Ovary (tissue), 9 donors: ENCODE measurements around the gene TBC1D14. TPM values are rescaled to one million over a fixed set of nuclear protein-coding genes. Genes with fewer than 3 reads are reported as not detected.

ENCODE experiments used
- DNase-seq, 5 donors: peaks; one replicate each; pipeline ENCODE4 v3.0.0-alpha.2; 2019 to 2020
- H3K27ac ChIP-seq, 2 donors: fragments of 200-600 bp; one replicate each; pipeline versions ENCODE4 v1.5.1 to v1.8.0; 2019 to 2022
- H3K27me3 ChIP-seq: fragments of 200-600 bp; one replicate; pipeline ENCODE4 v1.8.0; 2022
- H3K36me3 ChIP-seq: fragments of 200-600 bp; sonication (generic); one replicate; pipeline ENCODE4 v1.5.1; 2019
- H3K4me1 ChIP-seq: one replicate; pipeline ENCODE4 v1.8.1; 2013; ENCODE audit warnings: mild to moderate bottlenecking, moderate library complexity; ENCODE audit not compliant: insufficient read depth
- H3K4me3 ChIP-seq: fragments of 200-600 bp; sonication (generic); one replicate; pipeline ENCODE4 v1.5.1; 2017
- H3K9me3 ChIP-seq, 2 donors: fragments of 200-600 bp in 1 of 2; sonication (generic) in 1 of 2; one replicate each; pipeline versions ENCODE4 v1.5.1 to v1.8.1; 2013 to 2019; ENCODE audit warnings: mild to moderate bottlenecking in 1 of 2, moderate library complexity in 1 of 2
- EP300 ChIP-seq: sonication (generic); formaldehyde crosslinking; IDR thresholded peaks from one replicate; pipeline ENCODE4 v1.6.1; 2017; ENCODE audit warnings: antibody characterized with exemption
- POLR2A ChIP-seq: fragments of 450-650 bp; IDR thresholded peaks from one replicate; pipeline ENCODE4 v1.6.1; 2017; ENCODE audit warnings: antibody characterized with exemption, mild to moderate bottlenecking, moderate library complexity
- WGBS, 3 donors: extraction: QIAGEN DNeasy Blood & Tissue Kit in 1 of 3; methylation state at CpG; one replicate each; pipeline versions ENCODE4 v1.1.5 to v1.1.7; 2013 to 2017; 5-methylcytosine and 5-hydroxymethylcytosine counted together
- intact Hi-C, 4 donors: fragments of 100-400 bp; cut with DNase I; formaldehyde crosslinking; loops; one replicate each; pipeline versions ENCODE4 v1.11.0 to v1.15.1; 2022 to 2023
- polyA plus RNA-seq, 2 donors: library from polyadenylated mRNA; stranded (reverse); fragments of 200-250 nt in 1 of 2; fragments of 350-450 nt in 1 of 2; fragmentation: Illumina TruSeq in 1 of 2; extraction: RNeasy Lipid Tissue Mini Kit (QIAGEN cat#74804) in 1 of 2; gene quantifications; one replicate each; pipeline ENCODE4 v1.2.3, GENCODE V29; 2013 to 2014
- total RNA-seq, 7 donors: library from RNA; depleted of rRNA in 2 of 7; stranded (reverse); fragments of >200 nt in 2 of 7; fragmentation: NEBNext Ultra II Directional in 3 of 7; extraction: Animal tissue kit (Norgen Biotek cat#: 25700) in 3 of 7; gene quantifications; one replicate each; pipeline versions ENCODE4 v1.1.0 to v1.2.4, GENCODE V29; 2016 to 2023
- TF ChIP-seq, protein P1 (sequence below), 3 donors: fragments of 450-650 bp in 2 of 3; fragments of 200-600 bp in 1 of 3; IDR thresholded peaks; one replicate each; pipeline versions ENCODE4 v1.5.1 to v1.8.0; 2016 to 2022; ENCODE audit warnings: antibody characterized with exemption in 3 of 3, mild to moderate bottlenecking in 1 of 3
- donor health status: DM: no; HTN: no; CAD: no; lungs with moderate emphysema.
- donor health status: DM: no; HTN: no; CAD: no.
- donor health status: Bipolar disorder and iron deficiency.
- donor health status: DM: yes; HTN: yes; CAD: no.
- donor health status: DM: no; HTN: no; CAD: no.
- donor health status: DM: yes; HTN: yes; CAD: no.

The TBC1D14 gene
- total and polyA plus RNA-seq, 9 donors, result 19.9 to 40.0 (median 34.4) TPM

DNA sequence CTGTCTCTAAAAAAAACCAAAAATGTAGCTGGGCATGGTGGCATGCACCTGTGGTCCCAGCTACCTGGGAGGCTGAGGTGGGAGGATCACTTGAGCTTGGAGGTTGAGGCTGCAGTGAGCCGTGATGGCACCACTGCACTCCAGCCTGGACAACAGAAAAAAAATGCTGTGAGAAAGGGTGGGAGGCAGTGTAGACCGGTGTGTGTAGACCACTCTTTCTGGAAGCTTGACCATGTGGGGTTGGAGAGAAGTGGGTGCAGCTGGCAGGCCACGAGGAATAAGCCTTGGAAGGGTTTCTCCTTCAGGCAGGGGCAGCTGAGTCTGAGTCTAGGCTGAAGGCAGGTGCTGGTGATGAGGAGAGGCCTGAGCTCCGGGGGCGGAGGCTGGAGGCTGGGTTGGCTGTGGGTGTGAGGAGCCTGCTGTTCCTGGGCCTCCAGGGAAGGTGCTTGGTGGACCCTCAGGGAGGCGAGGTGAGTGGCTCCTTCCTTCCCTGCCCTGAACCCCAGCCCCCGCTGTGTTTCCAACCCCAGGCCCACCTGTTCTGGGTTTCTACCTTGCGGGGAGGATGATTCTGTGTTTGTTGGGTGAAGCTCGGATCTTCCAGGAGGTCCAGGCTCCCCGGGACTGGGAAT lies 9.3 kb upstream of the TBC1D14 start:
- no peaks in the 10 kb centered on the region for H3K36me3 ChIP-seq
- TF ChIP-seq EP300, result no peak
- TF ChIP-seq, protein P1, sequence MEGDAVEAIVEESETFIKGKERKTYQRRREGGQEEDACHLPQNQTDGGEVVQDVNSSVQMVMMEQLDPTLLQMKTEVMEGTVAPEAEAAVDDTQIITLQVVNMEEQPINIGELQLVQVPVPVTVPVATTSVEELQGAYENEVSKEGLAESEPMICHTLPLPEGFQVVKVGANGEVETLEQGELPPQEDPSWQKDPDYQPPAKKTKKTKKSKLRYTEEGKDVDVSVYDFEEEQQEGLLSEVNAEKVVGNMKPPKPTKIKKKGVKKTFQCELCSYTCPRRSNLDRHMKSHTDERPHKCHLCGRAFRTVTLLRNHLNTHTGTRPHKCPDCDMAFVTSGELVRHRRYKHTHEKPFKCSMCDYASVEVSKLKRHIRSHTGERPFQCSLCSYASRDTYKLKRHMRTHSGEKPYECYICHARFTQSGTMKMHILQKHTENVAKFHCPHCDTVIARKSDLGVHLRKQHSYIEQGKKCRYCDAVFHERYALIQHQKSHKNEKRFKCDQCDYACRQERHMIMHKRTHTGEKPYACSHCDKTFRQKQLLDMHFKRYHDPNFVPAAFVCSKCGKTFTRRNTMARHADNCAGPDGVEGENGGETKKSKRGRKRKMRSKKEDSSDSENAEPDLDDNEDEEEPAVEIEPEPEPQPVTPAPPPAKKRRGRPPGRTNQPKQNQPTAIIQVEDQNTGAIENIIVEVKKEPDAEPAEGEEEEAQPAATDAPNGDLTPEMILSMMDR (IDR thresholded peaks at IDR 0.05), result no peak
- no peak for TF ChIP-seq POLR2A
- H3K4me1 ChIP-seq, result no peaks in the 10 kb centered on the region
- no peaks in the 10 kb centered on the region for H3K9me3 ChIP-seq
- peak in 1 of 5 donors; percentile 27 for DNase-seq
- intact Hi-C loops, result no loop called here
- H3K27ac ChIP-seq, result no peak overlapping the region
- H3K4me3 ChIP-seq, result no peak overlapping the region
- 91 to 95% (median 94%) methylated on average over 10 of the region's 10 CpGs for WGBS, 3 donors
- H3K27me3 ChIP-seq, result no peaks in the 10 kb centered on the region

DNA sequence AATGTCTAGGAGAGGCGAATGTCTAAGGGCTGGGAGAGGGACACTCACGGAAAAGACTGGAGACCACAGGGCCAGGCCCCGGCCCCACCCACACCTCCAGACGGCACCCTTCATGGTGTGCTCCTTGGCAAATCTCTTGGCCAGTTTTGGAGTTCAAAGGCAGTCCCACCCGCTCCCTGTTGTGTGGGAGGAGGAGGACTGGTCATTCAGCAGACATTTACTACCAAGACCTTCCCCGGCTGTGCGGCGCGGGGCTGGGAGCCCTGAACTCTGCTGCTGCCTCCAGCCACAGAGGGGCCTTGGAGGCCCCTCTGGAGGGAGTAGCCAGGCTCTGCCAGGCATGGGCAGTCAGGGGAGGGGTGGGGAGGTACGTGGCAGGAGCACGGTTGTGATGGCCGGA lies 8.7 kb upstream of the TBC1D14 start:
- TF ChIP-seq POLR2A (no peak), EP300 (no peak)
- TF ChIP-seq, protein P1 (IDR thresholded peaks at IDR 0.05), result no peak
- intact Hi-C loops, result no loop called here
- Histone ChIP-seq H3K4me3 (no peak overlapping the region), H3K4me1 (no peaks in the 10 kb centered on the region), H3K27me3 (no peaks in the 10 kb centered on the region), H3K36me3 (no peaks in the 10 kb centered on the region), H3K9me3 (no peaks in the 10 kb centered on the region), H3K27ac (no peak overlapping the region)
- WGBS, 3 donors, result 36 to 59% (median 46%) methylated on average over 12 of the region's 12 CpGs
- DNase-seq, result peak in 1 of 5 donors; percentile 33

DNA sequence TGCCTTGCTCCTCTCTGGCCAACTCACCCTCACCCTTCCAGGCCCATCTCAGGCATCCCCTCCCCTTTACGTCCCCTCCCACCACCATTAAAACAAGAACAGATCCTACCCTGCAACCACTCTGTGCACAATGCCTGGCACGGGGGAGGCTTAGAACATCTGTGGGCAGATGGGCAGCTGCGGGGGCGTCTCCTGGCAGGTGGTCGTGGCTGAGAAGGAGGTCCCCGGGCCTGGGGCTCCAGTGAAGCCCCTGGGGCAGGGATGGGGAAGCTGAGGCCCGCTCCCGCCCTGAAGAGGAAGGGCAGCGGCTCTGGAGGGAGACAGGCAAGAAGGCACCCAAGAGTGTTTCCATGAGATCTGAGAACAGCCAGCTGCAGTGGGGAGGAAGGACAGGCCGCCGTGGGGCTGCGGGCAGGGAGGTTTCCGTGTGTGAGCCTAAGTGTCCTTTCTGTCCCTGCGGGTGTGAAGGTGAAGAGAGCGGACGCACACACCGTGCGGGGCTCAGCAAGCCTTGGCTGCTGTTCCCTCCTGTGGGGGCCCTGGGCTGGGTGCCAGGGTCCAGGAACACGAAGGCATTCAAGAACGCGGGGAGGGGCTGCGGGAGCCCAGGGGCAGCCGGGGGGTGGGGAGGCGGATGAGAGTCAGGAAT lies 7.8 kb upstream of the TBC1D14 start:
- WGBS, 3 donors, result 35 to 40% (median 40%) methylated on average over 24 of the region's 24 CpGs

DNA sequence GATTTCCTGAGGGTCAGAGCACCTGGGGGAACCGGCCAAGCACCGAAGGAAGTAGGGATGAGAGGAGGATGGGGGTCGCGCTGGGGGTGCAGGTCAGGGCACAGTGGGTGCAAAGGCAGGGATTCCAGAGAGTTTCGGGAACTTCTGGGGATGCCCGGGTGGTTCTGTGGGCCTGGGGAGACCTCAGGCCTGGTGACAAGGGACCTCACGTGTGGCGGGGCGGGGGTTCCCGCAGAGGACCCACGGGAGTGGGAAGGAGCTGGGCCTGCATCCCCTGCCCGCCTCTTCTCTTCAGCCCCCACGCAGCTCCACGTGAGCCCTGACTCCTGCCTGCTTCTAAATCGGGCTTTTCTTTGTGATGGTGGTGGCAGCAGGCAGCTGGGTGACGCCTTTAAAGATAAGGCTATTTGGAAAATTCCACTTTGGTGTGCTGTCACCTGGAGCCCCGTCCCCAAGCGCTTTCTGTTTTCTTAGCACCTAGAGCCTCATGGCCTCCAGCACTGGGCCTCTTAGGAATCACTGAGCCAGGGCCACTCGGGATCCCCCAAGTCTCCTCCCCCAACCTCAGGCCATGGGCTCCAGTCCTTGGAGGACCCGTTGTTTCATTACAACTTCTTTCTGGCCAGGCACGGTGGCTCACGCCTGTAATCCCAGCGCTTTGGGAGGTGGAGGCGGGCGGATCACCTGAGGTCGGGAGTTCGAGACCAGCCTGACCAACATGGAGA lies 7.1 kb upstream of the TBC1D14 start:
- Histone ChIP-seq H3K4me1 (no peaks in the 10 kb centered on the region), H3K27ac (no peak overlapping the region), H3K9me3 (no peaks in the 10 kb centered on the region), H3K27me3 (no peaks in the 10 kb centered on the region), H3K4me3 (no peak overlapping the region), H3K36me3 (no peaks in the 10 kb centered on the region)
- peak in 1 of 5 donors; percentile 24 for DNase-seq
- 71 to 79% (median 77%) methylated on average over 27 of the region's 27 CpGs for whole genome bisulfite sequencing, 3 donors
- TF ChIP-seq EP300, result no peak
- no peak for TF ChIP-seq POLR2A
- intact Hi-C loops, result no loop called here

More for the DNA sequence above, 7.8 kb upstream of the TBC1D14 start:
- Histone ChIP-seq H3K36me3 (no peaks in the 10 kb centered on the region), H3K27ac (no peak overlapping the region), H3K4me1 (no peaks in the 10 kb centered on the region), H3K27me3 (no peaks in the 10 kb centered on the region), H3K9me3 (no peaks in the 10 kb centered on the region), H3K4me3 (no peak overlapping the region)
- TF ChIP-seq, protein P1 (IDR thresholded peaks at IDR 0.05), result no peak
- TF ChIP-seq POLR2A, result no peak
- no peak for TF ChIP-seq EP300
- intact Hi-C loops, result no loop called here
- DNase-seq, result peak in 1 of 5 donors; percentile 44
